Measurements from ENCODE around the gene MAPRE2. TPM values are rescaled to one million over a fixed set of nuclear protein-coding genes. Genes with fewer than 3 reads are reported as not detected.

The MAPRE2 gene
- total RNA-seq, 1 donor from 2014 or later, result 120 TPM

GRCh38 chr18:35010993-35011392 lies 30.2 kb upstream of the MAPRE2 start:
- H3K9me3 ChIP-seq (replicated peaks), result no peaks in the 10 kb centered on the region
- H3K27ac ChIP-seq (replicated peaks), result no peak overlapping the region
- no peak for DNase-seq
- no peak for TF ChIP-seq CTCF (IDR thresholded peaks at IDR 0.05; ENCODE audit: borderline replicate concordance)
- intact Hi-C loops (cut with micrococcal nuclease), result no loop called here
- H3K4me3 ChIP-seq, result no peak overlapping the region
- H3K36me3 ChIP-seq, result no peaks in the 10 kb centered on the region
- H3K27me3 ChIP-seq (ENCODE audit: low read depth), result no peaks in the 10 kb centered on the region
- H3K4me1 ChIP-seq, result no peaks in the 10 kb centered on the region

- no peaks in the 10 kb centered on the region for H3K9me3 ChIP-seq (replicated peaks)
- DNase-seq, result no peak
- peaks cover 13% of the 10 kb centered on the region for H3K4me1 ChIP-seq
- TF ChIP-seq CTCF (IDR thresholded peaks at IDR 0.05; ENCODE audit: borderline replicate concordance), result no peak
- H3K27ac ChIP-seq (replicated peaks), result no peak overlapping the region
- intact Hi-C loops (cut with micrococcal nuclease), result no loop called here
- H3K36me3 ChIP-seq, result no peaks in the 10 kb centered on the region
- H3K4me3 ChIP-seq, result no peak overlapping the region
- no peaks in the 10 kb centered on the region for H3K27me3 ChIP-seq (ENCODE audit: low read depth)
Observed at GRCh38 chr18:35019933-35020332, 21.3 kb upstream of the MAPRE2 start.

GRCh38 chr18:35022426-35023001 lies 18.7 kb upstream of the MAPRE2 start:
- Histone ChIP-seq H3K36me3 (no peaks in the 10 kb centered on the region), H3K27me3 (ENCODE audit: low read depth) (no peaks in the 10 kb centered on the region), H3K27ac (replicated peaks) (no peak overlapping the region), H3K4me3 (no peak overlapping the region), H3K9me3 (replicated peaks) (no peaks in the 10 kb centered on the region), H3K4me1 (peaks cover 33% of the 10 kb centered on the region)
- DNase-seq, result no peak
- TF ChIP-seq CTCF (IDR thresholded peaks at IDR 0.05; ENCODE audit: borderline replicate concordance), result no peak
- intact Hi-C loops (cut with micrococcal nuclease), result no loop called here

GRCh38 chr18:35024196-35024595 lies 17.0 kb upstream of the MAPRE2 start:
- Histone ChIP-seq H3K9me3 (replicated peaks) (no peaks in the 10 kb centered on the region), H3K4me1 (peaks cover 34% of the 10 kb centered on the region), H3K27ac (replicated peaks) (no peak overlapping the region), H3K27me3 (ENCODE audit: low read depth) (no peaks in the 10 kb centered on the region), H3K36me3 (no peaks in the 10 kb centered on the region), H3K4me3 (no peak overlapping the region)
- TF ChIP-seq CTCF (IDR thresholded peaks at IDR 0.05; ENCODE audit: borderline replicate concordance), result no peak
- intact Hi-C loops (cut with micrococcal nuclease), result no loop called here
- no peak for DNase-seq

GRCh38 chr18:35024965-35025364 lies 16.2 kb upstream of the MAPRE2 start:
- H3K4me3 ChIP-seq, result no peak overlapping the region
- no peak for TF ChIP-seq CTCF (IDR thresholded peaks at IDR 0.05; ENCODE audit: borderline replicate concordance)
- no peaks in the 10 kb centered on the region for H3K9me3 ChIP-seq (replicated peaks)
- intact Hi-C loops (cut with micrococcal nuclease), result no loop called here
- H3K4me1 ChIP-seq, result peaks cover 40% of the 10 kb centered on the region
- H3K27ac ChIP-seq (replicated peaks), result peak overlapping the region; percentile 61
- H3K27me3 ChIP-seq (ENCODE audit: low read depth), result no peaks in the 10 kb centered on the region
- H3K36me3 ChIP-seq, result no peaks in the 10 kb centered on the region
- peak; percentile 56 for DNase-seq
